SU-DHL-6 (cell line): ENCODE measurements around the gene OGFOD2.
A peak's percentile ranks its signal among the peaks of the same experiment; 100 is the strongest.

Experiments used
- H2AFZ ChIP-seq: fragments of 200-600 bp; sonication (generic); 2 replicates; pipeline ENCODE4 v1.6.1; 2014; ENCODE audit warnings: low read depth, mild to moderate bottlenecking, moderate library complexity, mixed read lengths, antibody characterized with exemption, low read length; ENCODE audit not compliant: severe bottlenecking
- H3F3A ChIP-seq: fragments of 200-600 bp; shearing (Covaris generic); 2 replicates; pipeline ENCODE4 v1.6.0; 2016; ENCODE audit warnings: antibody characterized with exemption, mild to moderate bottlenecking; ENCODE audit not compliant: insufficient read depth
- H3K27ac ChIP-seq: fragments of 200-600 bp; sonication (generic); 2 replicates; pipeline ENCODE4 v1.5.1; 2016; ENCODE audit warnings: low read depth, mild to moderate bottlenecking, low read length, moderate library complexity, mixed read lengths
- H3K27me3 ChIP-seq: fragments of 200-600 bp; sonication (generic), shearing (Covaris generic); 2 replicates; pipeline ENCODE4 v1.6.0; 2014; ENCODE audit warnings: mild to moderate bottlenecking, low read length
- H3K36me3 ChIP-seq: fragments of 200-600 bp; sonication (generic); 2 replicates; pipeline ENCODE4 v1.6.1; 2014; ENCODE audit warnings: mild to moderate bottlenecking, low read length, mixed read lengths
- H3K4me2 ChIP-seq: fragments of 300-600, 200-600 bp; shearing (Covaris generic), sonication (generic); 2 replicates; pipeline ENCODE4 v1.6.0; 2014; ENCODE audit warnings: low read length, low read depth, mild to moderate bottlenecking; ENCODE audit not compliant: poor library complexity, severe bottlenecking
- H3K4me3 ChIP-seq: fragments of 200-600 bp; sonication (generic); 2 replicates; pipeline ENCODE4 v1.5.1; 2014; ENCODE audit warnings: antibody characterized with exemption, low read length, mild to moderate bottlenecking, mixed read lengths; ENCODE audit not compliant: insufficient read depth, poor library complexity, severe bottlenecking
- H3K79me2 ChIP-seq: fragments of 200-600 bp; sonication (generic); 2 replicates; pipeline ENCODE4 v1.6.1; 2014; ENCODE audit warnings: mild to moderate bottlenecking, low read length, moderate library complexity; ENCODE audit not compliant: insufficient read depth
- H3K9ac ChIP-seq: fragments of 200-600 bp; sonication (generic); 2 replicates; pipeline ENCODE4 v1.7.0; 2014; ENCODE audit warnings: mild to moderate bottlenecking, low read length
- H3K9me2 ChIP-seq: fragments of 200-600 bp; sonication (generic); replicated peaks from 2 replicates; pipeline ENCODE4 v1.6.1; 2014; ENCODE audit warnings: low read length; ENCODE audit not compliant: insufficient read depth
- H3K9me3 ChIP-seq: fragments of 200-600 bp; sonication (generic); 2 replicates; pipeline ENCODE4 v1.6.1; 2014; ENCODE audit warnings: low read length, mixed read lengths; ENCODE audit not compliant: insufficient read depth
- H4K20me1 ChIP-seq: fragments of 200-600 bp; sonication (generic); 2 replicates; pipeline ENCODE4 v1.6.1; 2014; ENCODE audit warnings: low read depth, mild to moderate bottlenecking, antibody characterized with exemption, low read length, moderate library complexity, mixed read lengths
- CTCF ChIP-seq: fragments of 200-600 bp; sonication (generic); IDR thresholded peaks from one replicate; pipeline ENCODE4 v1.5.1; 2017; ENCODE audit warnings: antibody characterized with exemption, mild to moderate bottlenecking, low read length, moderate library complexity; ENCODE audit not compliant: insufficient read depth, poor library complexity, severe bottlenecking
- EZH2phosphoT487 ChIP-seq: fragments of 200-600 bp; sonication (generic), shearing (Covaris generic); conservative IDR thresholded peaks from 2 replicates; pipeline ENCODE4 v1.6.1; 2018; ENCODE audit warnings: mild to moderate bottlenecking, antibody characterized with exemption, low read length, moderate library complexity, mixed read lengths

Gene OGFOD2

GRCh38 chr12:122951979-122952892, 22.8 kb upstream of the OGFOD2 start:
- Histone ChIP-seq H3K36me3 (no peaks in the 10 kb centered on the region), H3K27me3 (no peaks in the 10 kb centered on the region), H3K27ac (no peak overlapping the region), H3K9ac (no peak overlapping the region), H4K20me1 (no peaks in the 10 kb centered on the region), H3K4me3 (no peak overlapping the region), H3K79me2 (no peaks in the 10 kb centered on the region), H2AFZ (no peak overlapping the region), H3K9me3 (no peaks in the 10 kb centered on the region), H3F3A (no peaks in the 10 kb centered on the region), H3K9me2 (no peaks in the 10 kb centered on the region), H3K4me2 (no peak overlapping the region)
- no peak for TF ChIP-seq EZH2phosphoT487
- TF ChIP-seq CTCF, result peak; percentile 53

DNA sequence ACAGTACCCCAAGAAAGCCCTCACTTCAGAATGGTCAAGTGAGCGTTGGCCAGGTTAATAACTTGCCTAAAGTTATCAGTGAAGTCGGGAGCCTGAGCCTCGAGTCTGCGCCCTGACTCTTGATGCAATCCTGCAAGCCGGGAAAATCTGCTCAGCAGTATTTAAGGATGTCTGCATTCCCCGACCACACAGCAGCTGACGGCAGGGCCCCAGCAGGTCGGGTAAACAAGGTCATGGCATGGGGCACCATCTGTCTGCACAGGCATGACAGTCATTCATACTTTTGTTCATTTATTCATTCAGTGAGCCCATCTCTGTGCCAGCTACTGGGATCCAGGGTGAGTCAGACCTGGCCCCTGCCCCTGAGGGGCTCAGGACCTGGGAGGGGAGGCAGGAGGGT, 19.9 kb upstream of the OGFOD2 start:
- no peaks in the 10 kb centered on the region for H3K9me3 ChIP-seq
- no peak overlapping the region for H2AFZ ChIP-seq
- H4K20me1 ChIP-seq, result no peaks in the 10 kb centered on the region
- TF ChIP-seq CTCF (no peak), EZH2phosphoT487 (no peak)
- no peaks in the 10 kb centered on the region for H3K27me3 ChIP-seq
- no peak overlapping the region for H3K27ac ChIP-seq
- H3K9me2 ChIP-seq, result no peaks in the 10 kb centered on the region
- no peaks in the 10 kb centered on the region for H3K36me3 ChIP-seq
- H3K4me2 ChIP-seq, result no peak overlapping the region
- no peak overlapping the region for H3K9ac ChIP-seq
- H3K79me2 ChIP-seq, result no peaks in the 10 kb centered on the region
- H3F3A ChIP-seq, result no peaks in the 10 kb centered on the region
- no peak overlapping the region for H3K4me3 ChIP-seq

- H3F3A ChIP-seq, result no peaks in the 10 kb centered on the region
- H3K27me3 ChIP-seq, result no peaks in the 10 kb centered on the region
- H3K4me2 ChIP-seq, result no peak overlapping the region
- H3K36me3 ChIP-seq, result no peaks in the 10 kb centered on the region
- H4K20me1 ChIP-seq, result no peaks in the 10 kb centered on the region
- no peak overlapping the region for H3K4me3 ChIP-seq
- no peaks in the 10 kb centered on the region for H3K79me2 ChIP-seq
- H3K27ac ChIP-seq, result no peak overlapping the region
- no peak for TF ChIP-seq CTCF
- no peak for TF ChIP-seq EZH2phosphoT487
- H3K9me2 ChIP-seq, result no peaks in the 10 kb centered on the region
- H3K9ac ChIP-seq, result no peak overlapping the region
- no peaks in the 10 kb centered on the region for H3K9me3 ChIP-seq
- no peak overlapping the region for H2AFZ ChIP-seq
Measured at GRCh38 chr12:122956035-122956434, 19.0 kb upstream of the OGFOD2 start.
